Gastrocnemius medialis (tissue), 4 donors: Measurements from ENCODE around the gene FAM110A. TPM values are rescaled to one million over a fixed set of nuclear protein-coding genes. Genes with fewer than 3 reads are reported as not detected.

Experiments
- ATAC-seq, 2 donors: fragments of 150-250 bp; one replicate each; pipeline ENCODE4 v1.9.1; 2016
- DNase-seq, 2 donors: peaks; one replicate each; pipeline ENCODE4 v3.0.0-alpha.2; 2019
- H3K27ac ChIP-seq, 4 donors: fragments of 200-600 bp; sonication (generic); 1 replicate in 1 of 4; 2 replicates in 3 of 4; pipeline ENCODE4 v1.5.1; 2016 to 2018; ENCODE audit warnings: mild to moderate bottlenecking in 2 of 4, moderate library complexity in 1 of 4
- H3K27me3 ChIP-seq, 3 donors: fragments of 200-600 bp; sonication (generic) in 2 of 3; 1 replicate in 1 of 3; 2 replicates in 2 of 3; pipeline versions ENCODE4 v1.5.1 to v1.6.0; 2016 to 2019; ENCODE audit warnings: mild to moderate bottlenecking in 1 of 3, moderate library complexity in 1 of 3
- H3K36me3 ChIP-seq, 2 donors: fragments of 200-600 bp; sonication (generic) in 1 of 2; one replicate each; pipeline ENCODE4 v1.5.1; 2017 to 2018
- H3K4me1 ChIP-seq, 2 donors: fragments of 200-600 bp; sonication (generic) in 1 of 2; one replicate each; pipeline ENCODE4 v1.5.1; 2016 to 2017; ENCODE audit warnings: mild to moderate bottlenecking in 2 of 2
- H3K4me3 ChIP-seq, 4 donors: fragments of 200-600 bp; sonication (generic) in 3 of 4; 1 replicate in 1 of 4; 2 replicates in 3 of 4; pipeline ENCODE4 v1.5.1; 2016 to 2019; ENCODE audit warnings: mild to moderate bottlenecking in 2 of 4
- H3K9me3 ChIP-seq, 3 donors: fragments of 200-600 bp; sonication (generic) in 2 of 3; 1 replicate in 1 of 3; 2 replicates in 2 of 3; pipeline ENCODE4 v1.5.1; 2016 to 2019
- POLR2A ChIP-seq, 2 donors: fragments of 450-650 bp; IDR thresholded peaks; one replicate each; pipeline ENCODE4 v1.6.1; 2017; ENCODE audit warnings: antibody characterized with exemption in 2 of 2, mild to moderate bottlenecking in 2 of 2, moderate library complexity in 2 of 2
- in situ Hi-C, 4 donors: fragments of 200-750 bp; cut with MboI; loops; one replicate each; pipeline versions ENCODE4 v1.15.0 to v1.8.0; 2017; ENCODE audit warnings: low sequenced_read_pairs in 4 of 4
- intact Hi-C: fragments of 100-400 bp; cut with DNase I; formaldehyde crosslinking; loops from one replicate; pipeline ENCODE4 v1.15.1; 2023; ENCODE audit warnings: low total_unique reads
- total RNA-seq, 4 donors: library from RNA; depleted of rRNA; stranded (reverse); fragments of >200 nt; gene quantifications; one replicate each; pipeline versions ENCODE4 v1.1.0 to v1.2.3, GENCODE V29; 2016
- TF ChIP-seq, protein P1 (sequence below), 5 experiments: fragments of 450-650 bp in 3 of 5; fragments of 200-600 bp in 2 of 5; sonication (generic) in 2 of 5; IDR thresholded peaks in 4 of 5; conservative IDR thresholded peaks in 1 of 5; 1 replicate in 4 of 5; 2 replicates in 1 of 5; pipeline ENCODE4 v1.5.1; 2016 to 2019; ENCODE audit warnings: antibody characterized with exemption in 5 of 5, mild to moderate bottlenecking in 3 of 5, moderate library complexity in 3 of 5

The FAM110A gene
- total RNA-seq, 4 donors from 2014 or later: 0.25 to 6.2 (median 1.9) TPM

- peak overlapping the region; percentile 82 to 86 (median 84) for H3K27ac ChIP-seq
- no peaks in the 10 kb centered on the region for H3K36me3 ChIP-seq
- no peak for ATAC-seq
- in situ Hi-C loops: loop anchor here in 1 of 4 donors (10.0 kb wide), 1 partner anchor 291 kb away; no protein-coding TSS in a partner anchor
- H3K4me1 ChIP-seq: peaks cover 29 to 32% of the 10 kb centered on the region in 2 donors
- no peaks in the 10 kb centered on the region for H3K27me3 ChIP-seq
- H3K9me3 ChIP-seq: no peaks in the 10 kb centered on the region
- peak overlapping the region; percentile 75 to 90 (median 83) for H3K4me3 ChIP-seq
- TF ChIP-seq POLR2A (IDR thresholded peaks at IDR 0.05): no peak
- TF ChIP-seq, protein P1, sequence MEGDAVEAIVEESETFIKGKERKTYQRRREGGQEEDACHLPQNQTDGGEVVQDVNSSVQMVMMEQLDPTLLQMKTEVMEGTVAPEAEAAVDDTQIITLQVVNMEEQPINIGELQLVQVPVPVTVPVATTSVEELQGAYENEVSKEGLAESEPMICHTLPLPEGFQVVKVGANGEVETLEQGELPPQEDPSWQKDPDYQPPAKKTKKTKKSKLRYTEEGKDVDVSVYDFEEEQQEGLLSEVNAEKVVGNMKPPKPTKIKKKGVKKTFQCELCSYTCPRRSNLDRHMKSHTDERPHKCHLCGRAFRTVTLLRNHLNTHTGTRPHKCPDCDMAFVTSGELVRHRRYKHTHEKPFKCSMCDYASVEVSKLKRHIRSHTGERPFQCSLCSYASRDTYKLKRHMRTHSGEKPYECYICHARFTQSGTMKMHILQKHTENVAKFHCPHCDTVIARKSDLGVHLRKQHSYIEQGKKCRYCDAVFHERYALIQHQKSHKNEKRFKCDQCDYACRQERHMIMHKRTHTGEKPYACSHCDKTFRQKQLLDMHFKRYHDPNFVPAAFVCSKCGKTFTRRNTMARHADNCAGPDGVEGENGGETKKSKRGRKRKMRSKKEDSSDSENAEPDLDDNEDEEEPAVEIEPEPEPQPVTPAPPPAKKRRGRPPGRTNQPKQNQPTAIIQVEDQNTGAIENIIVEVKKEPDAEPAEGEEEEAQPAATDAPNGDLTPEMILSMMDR (IDR thresholded peaks at IDR 0.05 in 4 of 5, conservative IDR thresholded peaks at IDR 0.05 in 1 of 5): no peak
- no peak for DNase-seq
- intact Hi-C loops: loop anchor here (10.0 kb wide), 2 partner anchors 631 to 1271 kb away; partner anchors contain the start of genes NSFL1C and STK35
Observed at GRCh38 chr20:834151-834746, 734 bp downstream of the FAM110A start.

GRCh38 chr20:835608-836045, 2.1 kb downstream of the FAM110A start:
- intact Hi-C loops: loop anchor here (10.0 kb wide), 2 partner anchors 629 to 1269 kb away; partner anchors contain the start of genes NSFL1C and STK35
- H3K4me1 ChIP-seq: peaks cover 28 to 32% of the 10 kb centered on the region in 2 donors
- no peak overlapping the region for H3K4me3 ChIP-seq
- ATAC-seq (peak; percentile 76 to 84), DNase-seq (peak; percentile 87 to 95)
- H3K27ac ChIP-seq: peak overlapping the region; percentile 82 to 86 (median 84)
- in situ Hi-C loops: loop anchor here in 1 of 4 donors (10.0 kb wide), 1 partner anchor 289 kb away; no protein-coding TSS in a partner anchor
- no peak for TF ChIP-seq POLR2A (IDR thresholded peaks at IDR 0.05)
- TF ChIP-seq, protein P1 (IDR thresholded peaks at IDR 0.05 in 4 of 5, conservative IDR thresholded peaks at IDR 0.05 in 1 of 5): no peak
- H3K9me3 ChIP-seq: no peaks in the 10 kb centered on the region
- H3K36me3 ChIP-seq: no peaks in the 10 kb centered on the region
- peaks cover 0 to 2% (median 0%) of the 10 kb centered on the region in 3 donors for H3K27me3 ChIP-seq

DNA sequence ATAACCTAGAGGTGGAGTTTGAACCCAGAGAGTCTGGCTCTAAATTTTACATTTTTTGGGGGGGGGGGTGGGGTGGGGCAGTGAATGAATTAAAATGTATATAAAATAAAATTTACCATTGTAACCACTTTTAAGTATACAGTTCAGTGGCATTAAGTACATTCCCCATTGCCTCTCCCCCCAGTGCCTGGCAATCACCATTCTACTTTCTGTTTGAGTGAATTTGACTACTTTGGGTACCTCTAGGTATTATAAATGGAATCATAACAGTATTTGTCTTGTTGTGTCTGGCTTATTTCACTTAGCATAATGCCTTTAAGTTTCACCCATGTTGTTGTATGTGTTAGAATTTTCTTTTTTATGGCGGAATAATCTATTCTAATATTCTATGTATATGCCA, 2.7 kb downstream of the FAM110A start:
- Histone ChIP-seq H3K9me3 (no peaks in the 10 kb centered on the region), H3K4me1 (peaks cover 28 to 32% of the 10 kb centered on the region in 2 donors), H3K4me3 (no peak overlapping the region), H3K36me3 (no peaks in the 10 kb centered on the region), H3K27me3 (peaks cover 0 to 2% (median 0%) of the 10 kb centered on the region in 3 donors), H3K27ac (peak overlapping the region; percentile 64 to 85 (median 82))
- ATAC-seq: no peak
- TF ChIP-seq POLR2A (IDR thresholded peaks at IDR 0.05): no peak
- TF ChIP-seq, protein P1 (IDR thresholded peaks at IDR 0.05 in 4 of 5, conservative IDR thresholded peaks at IDR 0.05 in 1 of 5): no peak
- intact Hi-C loops: loop anchor here (10.0 kb wide), 2 partner anchors 629 to 1269 kb away; partner anchors contain the start of genes NSFL1C and STK35
- in situ Hi-C loops: loop anchor here in 1 of 4 donors (10.0 kb wide), 1 partner anchor 289 kb away; no protein-coding TSS in a partner anchor
- no peak for DNase-seq

GRCh38 chr20:839015-839414, 5.5 kb downstream of the FAM110A start:
- H3K4me3 ChIP-seq: no peak overlapping the region
- H3K9me3 ChIP-seq: no peaks in the 10 kb centered on the region
- no peak for TF ChIP-seq POLR2A (IDR thresholded peaks at IDR 0.05)
- TF ChIP-seq, protein P1 (IDR thresholded peaks at IDR 0.05 in 4 of 5, conservative IDR thresholded peaks at IDR 0.05 in 1 of 5): no peak
- DNase-seq (no peak), ATAC-seq (no peak)
- no peaks in the 10 kb centered on the region for H3K36me3 ChIP-seq
- intact Hi-C loops: loop anchor here (10.0 kb wide), 2 partner anchors 626 to 1266 kb away; partner anchors contain the start of genes NSFL1C and STK35
- no peak overlapping the region for H3K27ac ChIP-seq
- in situ Hi-C loops: loop anchor here in 1 of 4 donors (10.0 kb wide), 1 partner anchor 286 kb away; no protein-coding TSS in a partner anchor
- peaks cover 28 to 29% of the 10 kb centered on the region in 2 donors for H3K4me1 ChIP-seq
- peaks cover 0 to 2% (median 0%) of the 10 kb centered on the region in 3 donors for H3K27me3 ChIP-seq
